SK-N-SH (cell line): ENCODE measurements around the gene ASB8. TPM values are rescaled to one million over a fixed set of nuclear protein-coding genes. Genes with fewer than 3 reads are reported as not detected.

Experiments used
- CTCF ChIA-PET: fragments of 300-600, 350-600 bp; formaldehyde crosslinking; extraction: SDS; loops from one replicate; lab custom pipeline; 2021; lab: Yijun Ruan, JAX
- POLR2A ChIA-PET: fragments of 350-600 bp; sonication (Branson Sonifier 250); formaldehyde crosslinking; extraction: SDS; loops from one replicate; lab custom pipeline; 2020; ENCODE audit warnings: antibody characterized with exemption, inconsistent platforms; lab: Yijun Ruan, JAX
- DNase-seq: peaks from one replicate; pipeline ENCODE4 v3.0.0; 2012
- H2AFZ ChIP-seq: fragments of 200-600 bp; sonication (generic); 2 replicates; pipeline ENCODE4 v1.8.1; 2016; ENCODE audit warnings: antibody characterized with exemption, mild to moderate bottlenecking, low read depth
- H3F3A ChIP-seq: fragments of 200-600 bp; sonication (generic); replicated peaks from 2 replicates; pipeline ENCODE3; 2016; ENCODE audit warnings: antibody characterized with exemption, mild to moderate bottlenecking; ENCODE audit not compliant: insufficient read depth
- H3K27ac ChIP-seq, 2 experiments: fragments of 200-500 bp in 1 of 2; fragments of 200-600 bp in 1 of 2; sonication (Bioruptor generic) in 1 of 2; sonication (generic), shearing (Covaris generic) in 1 of 2; 2 replicates each; pipeline versions ENCODE4 v1.5.1 to v1.6.1; 2014 to 2016; ENCODE audit warnings: low read depth in 2 of 2, inconsistent platforms in 1 of 2, low read length in 1 of 2, mild to moderate bottlenecking in 1 of 2, mixed read lengths in 1 of 2
- H3K27me3 ChIP-seq: fragments of 200-600 bp; sonication (generic), shearing (Covaris generic); 2 replicates; pipeline ENCODE4 v1.6.1; 2016; ENCODE audit warnings: mixed run types; ENCODE audit not compliant: insufficient read depth
- H3K36me3 ChIP-seq, 2 experiments: fragments of 200-500 bp in 1 of 2; fragments of 200-600 bp in 1 of 2; sonication (Bioruptor generic) in 1 of 2; sonication (generic) in 1 of 2; replicated peaks in 1 of 2; 2 replicates each; pipeline versions ENCODE3 to v1.5.1; 2014 to 2016; ENCODE audit warnings: low read length in 1 of 2, mild to moderate bottlenecking in 1 of 2; ENCODE audit not compliant: insufficient read depth in 2 of 2, control insufficient read depth in 1 of 2
- H3K4me1 ChIP-seq, 2 experiments: fragments of 200-500 bp in 1 of 2; fragments of 200-600 bp in 1 of 2; sonication (Bioruptor generic) in 1 of 2; sonication (generic), shearing (Covaris generic) in 1 of 2; 2 replicates each; pipeline versions ENCODE4 v1.5.1 to v1.6.1; 2014 to 2016; ENCODE audit warnings: low read depth in 1 of 2, low read length in 1 of 2, mixed run types in 1 of 2; ENCODE audit not compliant: insufficient read depth in 2 of 2, control insufficient read depth in 1 of 2
- H3K4me2 ChIP-seq: fragments of 200-600 bp; sonication (generic), shearing (Covaris generic); 2 replicates; pipeline ENCODE4 v1.6.1; 2017; ENCODE audit warnings: mixed run types
- H3K4me3 ChIP-seq, 2 experiments: fragments of 200-500 bp in 1 of 2; fragments of 200-600 bp in 1 of 2; sonication (Bioruptor generic) in 1 of 2; sonication (generic), shearing (Covaris generic) in 1 of 2; 2 replicates each; pipeline versions ENCODE4 v1.5.1 to v1.8.1; 2014 to 2016; ENCODE audit warnings: low read depth in 2 of 2, inconsistent platforms in 1 of 2, low read length in 1 of 2, mild to moderate bottlenecking in 1 of 2, mixed read lengths in 1 of 2, moderate library complexity in 1 of 2
- H3K79me2 ChIP-seq: fragments of 200-600 bp; sonication (generic); 2 replicates; pipeline ENCODE4 v1.8.1; 2017; ENCODE audit warnings: mild to moderate bottlenecking; ENCODE audit not compliant: insufficient read depth
- H3K9ac ChIP-seq: fragments of 200-600 bp; sonication (generic); 2 replicates; pipeline ENCODE4 v1.6.1; 2017; ENCODE audit warnings: mixed run types
- H3K9me2 ChIP-seq: fragments of 200-600 bp; sonication (generic); 2 replicates; pipeline ENCODE4 v1.6.1; 2017; ENCODE audit warnings: mixed run types
- H3K9me3 ChIP-seq: fragments of 200-600 bp; sonication (generic); 2 replicates; pipeline ENCODE4 v1.6.1; 2017; ENCODE audit warnings: mixed run types, mild to moderate bottlenecking, moderate library complexity
- H4K20me1 ChIP-seq: fragments of 200-600 bp; sonication (generic); 2 replicates; pipeline ENCODE4 v1.6.1; 2017; ENCODE audit warnings: mild to moderate bottlenecking, mixed run types; ENCODE audit not compliant: insufficient read depth
- CHD2 ChIP-seq: fragments of 150-350 bp; IDR thresholded peaks from 2 replicates; pipeline ENCODE4 v1.6.1; 2018; ENCODE audit warnings: low read length; ENCODE audit not compliant: partially characterized antibody
- EZH2phosphoT487 ChIP-seq: fragments of 200-600 bp; sonication (generic); IDR thresholded peaks from 2 replicates; pipeline ENCODE4 v1.6.1; 2017; ENCODE audit warnings: low read depth, mixed run types, mild to moderate bottlenecking, antibody characterized with exemption, moderate library complexity, borderline replicate concordance
- FOSL2 ChIP-seq: IDR thresholded peaks from 2 replicates; pipeline ENCODE4 v1.4.0; 2012; ENCODE audit warnings: low read depth, mild to moderate bottlenecking, moderate library complexity, borderline replicate concordance
- FOXM1 ChIP-seq: IDR thresholded peaks from 2 replicates; pipeline ENCODE4 v1.4.0; 2012; ENCODE audit warnings: low read depth, mild to moderate bottlenecking
- GATA2 ChIP-seq: sonication (generic); formaldehyde crosslinking; IDR thresholded peaks from 2 replicates; pipeline ENCODE4 v1.5.0; 2020; ENCODE audit warnings: mild to moderate bottlenecking, missing genetic modification reagents
- JUND ChIP-seq: IDR thresholded peaks from 2 replicates; pipeline ENCODE4 v1.4.0; 2012
- MEF2A ChIP-seq: IDR thresholded peaks from 2 replicates; pipeline ENCODE4 v1.4.0; 2012; ENCODE audit warnings: low read depth, borderline replicate concordance
- NRF1 ChIP-seq: IDR thresholded peaks from 2 replicates; pipeline ENCODE4 v1.6.1; 2012; ENCODE audit warnings: low read depth, mild to moderate bottlenecking, low read length
- POLR2AphosphoS5 ChIP-seq: IDR thresholded peaks from 2 replicates; pipeline ENCODE4 v1.6.1; 2012; ENCODE audit warnings: low read depth, low read length
- RFX5 ChIP-seq: IDR thresholded peaks from 2 replicates; pipeline ENCODE4 v1.6.1; 2012; ENCODE audit warnings: mild to moderate bottlenecking, improper control_type of control experiment, low read length
- RXRA ChIP-seq: IDR thresholded peaks from 2 replicates; pipeline ENCODE4 v1.4.0; 2012; ENCODE audit warnings: low read depth, mild to moderate bottlenecking, borderline replicate concordance
- TAF1 ChIP-seq: IDR thresholded peaks from 2 replicates; pipeline ENCODE4 v1.6.1; 2012; ENCODE audit warnings: low read depth, mild to moderate bottlenecking, low read length, moderate library complexity, borderline replicate concordance
- TCF12 ChIP-seq: IDR thresholded peaks from 2 replicates; pipeline ENCODE4 v1.4.0; 2012
- USF1 ChIP-seq: IDR thresholded peaks from 2 replicates; pipeline ENCODE4 v1.4.0; 2012; ENCODE audit warnings: low read depth, borderline replicate concordance
- YY1 ChIP-seq: IDR thresholded peaks from 2 replicates; pipeline ENCODE4 v1.4.0; 2012; ENCODE audit warnings: low read depth, mild to moderate bottlenecking
- WGBS: methylation state at CpG from one replicate; pipeline ENCODE4 v1.1.6; 2017; ENCODE audit warnings: low lambda C conversion rate; 5-methylcytosine and 5-hydroxymethylcytosine counted together
- polyA plus RNA-seq, 3 experiments: library from polyadenylated mRNA; depleted of rRNA; stranded (reverse); fragments of >200 nt; gene quantifications; 2 replicates each; pipeline ENCODE4 v1.2.3, GENCODE V29; 2012
- TF ChIP-seq, protein P1 (sequence below): fragments of 150-350 bp; IDR thresholded peaks from 2 replicates; pipeline ENCODE4 v1.6.1; 2016; ENCODE audit warnings: mild to moderate bottlenecking, low read depth, low read length

ASB8 gene
- polyA plus RNA-seq, 1 of the 3 experiments (the other 2 are of a cell fraction), result 13.8 TPM

GRCh38 chr12:48163150-48163747 lies 5.9 kb upstream of the ASB8 start:
- no peak for TF ChIP-seq GATA2 (CRISPR knock-in tag)
- TF ChIP-seq, protein P1, sequence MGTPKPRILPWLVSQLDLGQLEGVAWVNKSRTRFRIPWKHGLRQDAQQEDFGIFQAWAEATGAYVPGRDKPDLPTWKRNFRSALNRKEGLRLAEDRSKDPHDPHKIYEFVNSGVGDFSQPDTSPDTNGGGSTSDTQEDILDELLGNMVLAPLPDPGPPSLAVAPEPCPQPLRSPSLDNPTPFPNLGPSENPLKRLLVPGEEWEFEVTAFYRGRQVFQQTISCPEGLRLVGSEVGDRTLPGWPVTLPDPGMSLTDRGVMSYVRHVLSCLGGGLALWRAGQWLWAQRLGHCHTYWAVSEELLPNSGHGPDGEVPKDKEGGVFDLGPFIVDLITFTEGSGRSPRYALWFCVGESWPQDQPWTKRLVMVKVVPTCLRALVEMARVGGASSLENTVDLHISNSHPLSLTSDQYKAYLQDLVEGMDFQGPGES, result no peak
- TF ChIP-seq, all 33 proteins: peak for 0
- no peak overlapping the region for H2AFZ ChIP-seq
- H3K4me3 ChIP-seq, result no peak overlapping the region
- H3K9me3 ChIP-seq, result no peaks in the 10 kb centered on the region
- WGBS, result 42% methylated on average over 5 of the region's 5 CpGs
- ChIA-PET POLR2A (interaction anchor here (1.5 kb wide), 1 partner anchor 57 kb away, joined by 3 read pairs; the partner anchor contains the start of gene SENP1), CTCF (interaction anchor here (0.5 to 6.1 kb wide), 11 partner anchors 7 to 1264 kb away, joined by 3 to 33 read pairs (median 4); partner anchors contain the start of genes ASB8 and VDR)
- no peaks in the 10 kb centered on the region for H3F3A ChIP-seq
- no peaks in the 10 kb centered on the region for H3K9me2 ChIP-seq
- no peak for DNase-seq
- H3K9ac ChIP-seq, result no peak overlapping the region
- H3K4me1 ChIP-seq, result no peaks in the 10 kb centered on the region; a peak in 1 of 4 replicates
- H3K27me3 ChIP-seq, result no peaks in the 10 kb centered on the region
- no peak overlapping the region for H3K4me2 ChIP-seq
- H4K20me1 ChIP-seq, result no peaks in the 10 kb centered on the region
- no peaks in the 10 kb centered on the region for H3K36me3 ChIP-seq
- H3K27ac ChIP-seq, result no peak overlapping the region
- H3K79me2 ChIP-seq, result no peaks in the 10 kb centered on the region

- 86% methylated on average over 2 of the region's 2 CpGs for WGBS
- H3F3A ChIP-seq, result no peaks in the 10 kb centered on the region
- no peak overlapping the region for H2AFZ ChIP-seq
- no peak overlapping the region for H3K9ac ChIP-seq
- no peak overlapping the region for H3K4me3 ChIP-seq
- no peaks in the 10 kb centered on the region for H3K27me3 ChIP-seq
- H3K9me3 ChIP-seq, result no peaks in the 10 kb centered on the region
- peaks cover 10% of the 10 kb centered on the region for H3K79me2 ChIP-seq
- H3K4me2 ChIP-seq, result no peak overlapping the region
- no peaks in the 10 kb centered on the region for H4K20me1 ChIP-seq
- DNase-seq, result no peak
- no peak for TF ChIP-seq TCF12
- no peak for TF ChIP-seq MEF2A
- no peak for TF ChIP-seq NRF1
- no peak for TF ChIP-seq YY1
- no peak for TF ChIP-seq RFX5
- TF ChIP-seq POLR2AphosphoS5, result no peak
- TF ChIP-seq FOXM1, result no peak
- no peak for TF ChIP-seq JUND
- no peak for TF ChIP-seq EZH2phosphoT487
- no peak for TF ChIP-seq CHD2
- no peak for TF ChIP-seq RXRA
- TF ChIP-seq USF1, result no peak
- TF ChIP-seq TAF1, result no peak
- no peak for TF ChIP-seq FOSL2
- peaks cover 0 to 8% of the 10 kb centered on the region in 2 experiments; a peak in 2 of 4 replicates for H3K4me1 ChIP-seq
- POLR2A ChIA-PET, result no interaction called here
- H3K36me3 ChIP-seq, result no peaks in the 10 kb centered on the region
- no peak overlapping the region for H3K27ac ChIP-seq
- no peaks in the 10 kb centered on the region for H3K9me2 ChIP-seq
- CTCF ChIA-PET, result interaction anchor here (1.4 to 1.5 kb wide), 2 partner anchors 9 to 77 kb away, joined by 5 to 7 read pairs; no protein-coding TSS in a partner anchor
These were observed 3.5 kb upstream of the ASB8 start for GRCh38 chr12:48160807-48161206.
